SJSA1 (cell line): Measurements from ENCODE around the gene HTR2C. TPM values are rescaled to one million over a fixed set of nuclear protein-coding genes. Genes with fewer than 3 reads are reported as not detected.
"Not testable (repeated sequence)": the region's sequence is repeated elsewhere in the genome, so short reads cannot be mapped to it uniquely, and the experiment has no call there.

Experiments used
- DNase-seq, 2 experiments: peaks; one replicate each; pipeline ENCODE4 v3.0.0-alpha.2; 2015 to 2020; ENCODE audit warnings: low spot score in 2 of 2, low read depth in 1 of 2
- H3K27ac ChIP-seq: fragments of 250-450 bp; sonication (Bioruptor Pico); 2 replicates; pipeline ENCODE4 v1.5.1; 2020; ENCODE audit warnings: mild to moderate bottlenecking, moderate library complexity
- H3K27me3 ChIP-seq: fragments of 250-450 bp; sonication (Bioruptor Pico); replicated peaks from 2 replicates; pipeline ENCODE4 v1.5.1; 2020; ENCODE audit warnings: mild to moderate bottlenecking, moderate library complexity
- H3K36me3 ChIP-seq: fragments of 250-450 bp; sonication (Bioruptor Pico); 2 replicates; pipeline ENCODE4 v1.5.1; 2020; ENCODE audit warnings: mild to moderate bottlenecking
- H3K4me1 ChIP-seq: fragments of 250-450 bp; sonication (Bioruptor Pico); replicated peaks from 2 replicates; pipeline ENCODE4 v1.6.1; 2021; ENCODE audit warnings: mild to moderate bottlenecking
- H3K4me3 ChIP-seq: fragments of 250-450 bp; sonication (Bioruptor Pico); 2 replicates; pipeline ENCODE4 v1.5.1; 2020; ENCODE audit warnings: mild to moderate bottlenecking
- H3K9me3 ChIP-seq: fragments of 250-450 bp; sonication (Bioruptor Pico); replicated peaks from 2 replicates; pipeline ENCODE4 v1.5.1; 2020; ENCODE audit warnings: mild to moderate bottlenecking
- total RNA-seq: library from RNA; depleted of rRNA; stranded (reverse); fragments of >200 nt; shearing (Covaris generic); gene quantifications from 2 replicates; pipeline ENCODE4 v1.2.3, GENCODE V29; 2014

The HTR2C gene
- total RNA-seq, 1 experiment from 2014 or later = not detected

GRCh38 chrX:114937090-114937489 lies 353.2 kb downstream of the HTR2C start:
- not testable (repeated sequence) for DNase-seq, H3K4me1 ChIP-seq, H3K36me3 ChIP-seq

GRCh38 chrX:114952696-114953095 lies 368.8 kb downstream of the HTR2C start:
- no peak for DNase-seq
- no peaks in the 10 kb centered on the region for H3K9me3 ChIP-seq
- no peaks in the 10 kb centered on the region for H3K4me1 ChIP-seq
- H3K4me3 ChIP-seq = no peak overlapping the region
- no peaks in the 10 kb centered on the region for H3K36me3 ChIP-seq
- H3K27me3 ChIP-seq = no peaks in the 10 kb centered on the region
- no peak overlapping the region for H3K27ac ChIP-seq

More at GRCh38 chrX:114937090-114937489, 353.2 kb downstream of the HTR2C start:
- H3K27me3 ChIP-seq, H3K27ac ChIP-seq, H3K9me3 ChIP-seq, H3K4me3 ChIP-seq: not testable (repeated sequence)
